Measurements from ENCODE around the gene GPR55. TPM values are rescaled to one million over a fixed set of nuclear protein-coding genes. Genes with fewer than 3 reads are reported as not detected.

Gene GPR55
- total RNA-seq, 1 donor from 2014 or later = not detected

DNA sequence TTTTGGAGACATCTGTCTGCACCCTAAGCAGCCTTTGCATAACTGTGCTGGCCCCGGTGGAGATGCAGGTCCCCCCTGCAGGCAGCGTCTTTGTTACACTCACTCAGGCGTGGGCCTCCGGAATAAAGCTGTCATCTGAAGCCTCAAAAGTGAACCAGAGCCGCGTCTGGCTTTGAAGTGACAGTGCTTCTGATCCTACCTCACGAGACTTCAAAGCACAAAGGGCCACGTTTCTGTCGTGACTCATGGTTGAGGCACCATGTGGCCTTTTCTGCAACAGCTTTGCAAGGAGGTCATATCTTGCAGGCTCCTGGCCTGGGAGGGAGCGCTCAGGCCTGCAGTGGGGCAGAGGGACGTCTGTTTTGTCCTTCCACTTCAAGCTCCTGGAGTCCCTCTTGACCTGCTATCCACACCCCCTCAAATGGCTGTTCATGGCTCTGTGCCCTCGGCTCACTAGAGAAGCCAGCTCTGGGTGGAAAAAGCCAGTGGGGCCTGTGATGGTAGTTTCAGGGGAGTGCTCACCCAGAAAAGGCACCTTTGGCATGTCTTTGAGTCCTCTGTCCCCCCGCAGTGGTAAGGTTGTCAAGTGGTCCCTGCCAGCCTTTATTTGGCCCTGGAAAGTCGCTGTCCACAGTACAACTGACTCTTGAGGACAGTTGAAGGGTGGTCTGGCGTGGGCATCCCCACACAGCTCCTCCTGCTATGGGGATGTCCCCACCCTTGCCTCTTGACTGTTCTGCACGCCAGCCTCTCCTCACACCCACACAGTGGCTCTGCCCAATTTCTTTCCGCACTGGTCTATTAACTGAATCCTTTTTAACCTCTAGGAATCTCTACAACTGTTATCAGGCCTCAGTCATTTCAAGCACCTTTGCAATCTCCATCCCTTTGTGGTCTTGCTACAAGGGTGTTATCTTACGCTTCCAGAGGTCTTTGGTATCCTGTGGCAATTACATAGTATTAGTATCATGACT, 19.3 kb downstream of the GPR55 start:
- FAIRE-seq (no peak), DNase-seq (ENCODE audit: low spot score in 2 of 2) (no peak)

DNA sequence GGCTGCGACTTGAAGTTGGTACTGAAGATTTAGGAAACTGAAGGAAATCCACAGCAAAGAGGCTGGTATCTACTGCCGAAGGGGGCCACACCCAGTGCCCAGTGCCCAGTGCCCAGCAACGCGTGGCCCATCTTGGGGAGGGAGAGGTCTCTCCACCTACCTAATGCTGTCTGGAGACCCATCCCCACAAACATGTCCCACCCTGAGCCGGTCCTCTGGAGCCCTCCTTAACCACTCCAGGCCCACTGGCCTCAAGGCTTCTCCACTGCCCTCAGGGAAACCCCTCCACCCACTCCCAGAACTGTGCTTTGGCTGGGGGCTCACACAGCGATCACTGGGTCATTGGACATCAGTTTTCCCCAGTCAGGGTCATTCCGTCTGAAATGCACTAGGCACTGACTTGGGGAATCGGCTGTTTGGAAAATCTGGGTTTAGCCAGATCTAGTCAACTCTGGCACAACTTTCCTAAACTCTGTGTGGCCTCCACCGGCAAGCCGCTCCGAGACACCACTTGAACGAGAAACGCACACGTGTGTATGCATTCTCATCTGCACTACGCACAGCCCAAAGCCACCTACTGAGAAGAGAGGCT, 20.1 kb downstream of the GPR55 start:
- DNase-seq (ENCODE audit: low spot score in 2 of 2) = no peak
- FAIRE-seq = no peak

DNA sequence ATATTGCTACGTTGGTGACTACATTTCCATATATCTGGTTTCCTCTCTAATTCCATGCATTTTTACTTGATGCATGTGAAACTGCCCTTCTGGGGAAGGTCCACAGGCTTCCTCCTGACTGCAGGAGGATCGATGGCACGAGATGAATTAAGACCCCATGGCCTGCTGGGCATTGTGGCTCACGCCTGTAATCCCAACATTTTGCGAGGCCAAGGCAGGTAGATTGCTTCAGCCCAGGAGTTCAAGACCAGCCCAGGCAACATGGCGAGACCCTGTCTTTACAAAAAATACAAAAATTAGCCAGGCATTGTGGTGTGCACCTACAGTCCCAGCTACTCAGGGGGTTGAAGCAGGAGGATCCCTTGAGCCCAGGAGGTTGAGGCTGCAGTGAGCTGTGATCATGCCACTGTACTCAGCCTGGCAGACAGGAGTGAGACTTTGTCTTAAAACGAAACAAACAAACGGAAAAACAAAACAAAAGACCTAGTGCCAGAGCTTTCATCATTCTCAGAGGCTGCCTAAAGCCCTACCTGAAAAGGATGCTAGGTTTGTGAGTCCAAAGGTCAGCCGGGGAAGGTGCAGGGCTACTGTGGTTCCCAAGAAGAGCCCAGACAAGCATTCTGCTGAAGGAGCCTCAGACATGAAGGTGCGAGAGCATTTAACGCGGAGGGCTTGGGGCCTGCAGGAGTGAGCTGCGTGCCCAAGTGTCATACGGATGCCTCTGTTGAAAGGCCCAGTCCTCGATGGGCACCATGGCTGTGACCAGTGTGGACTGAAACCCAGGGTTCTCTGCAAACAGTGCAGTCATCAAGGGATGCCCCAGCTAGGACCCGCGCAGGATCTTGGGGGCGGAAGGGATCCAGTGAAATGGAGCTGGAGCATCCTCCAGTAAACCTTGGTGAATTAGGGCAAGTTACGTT, 21.6 kb downstream of the GPR55 start:
- FAIRE-seq (no peak), DNase-seq (ENCODE audit: low spot score in 2 of 2) (no peak)

DNA sequence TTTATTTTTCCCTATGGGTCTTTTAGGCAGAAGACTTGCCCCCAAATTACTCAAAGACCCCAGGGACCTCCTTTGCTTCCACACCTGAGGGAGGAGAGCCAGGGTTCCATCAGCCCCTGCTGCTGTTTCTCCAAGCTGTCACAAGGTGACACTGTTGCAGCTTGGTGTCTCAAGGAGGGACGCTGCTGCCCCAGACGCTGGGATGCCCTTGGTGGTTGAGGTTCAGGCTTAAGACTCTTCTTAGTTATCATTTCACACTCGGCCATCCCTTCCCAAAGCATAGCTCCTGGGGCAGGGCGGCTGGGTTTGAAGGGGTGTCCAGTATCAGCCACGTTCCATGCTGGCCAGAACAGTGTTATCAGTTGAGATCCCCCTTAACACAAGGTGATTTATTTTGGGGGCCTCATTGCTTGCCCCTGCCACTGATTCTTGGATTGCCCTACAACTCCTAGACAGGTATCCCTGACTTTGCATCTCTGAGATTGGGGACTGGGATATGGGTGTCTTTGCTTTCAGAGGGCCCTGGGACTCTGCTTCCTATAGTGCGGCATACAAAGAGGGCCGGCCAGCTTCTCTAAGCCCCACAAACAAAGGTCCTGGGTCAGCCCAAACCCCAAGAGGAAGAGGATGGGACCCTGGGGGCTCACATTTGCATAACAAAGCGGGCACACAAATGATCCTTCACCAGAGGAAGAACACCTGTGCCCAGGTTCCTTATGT, 22.7 kb downstream of the GPR55 start:
- DNase-seq (ENCODE audit: low spot score in 2 of 2) (no peak), FAIRE-seq (no peak)

DNA sequence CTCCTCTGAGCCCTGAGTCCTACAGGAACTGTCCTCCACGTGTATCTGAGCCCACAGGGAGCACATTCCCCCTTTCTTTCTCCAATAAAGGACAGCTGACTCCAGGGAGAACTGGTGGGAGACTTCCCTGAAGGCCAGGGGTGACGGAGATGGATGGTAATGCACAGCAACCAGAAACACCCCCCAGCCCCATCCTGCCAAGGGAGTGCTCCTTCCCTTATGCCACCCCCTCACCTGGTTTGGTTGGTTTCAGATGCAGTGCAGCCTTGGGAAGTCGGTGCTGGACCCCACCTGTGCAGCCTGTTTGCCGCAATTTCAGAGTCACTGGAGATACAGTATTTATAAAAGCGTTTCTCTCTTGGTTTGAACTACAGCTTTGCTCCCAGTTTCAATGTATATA, 24.0 kb downstream of the GPR55 start:
- DNase-seq (ENCODE audit: low spot score in 2 of 2) (no peak), FAIRE-seq (no peak)

DNA sequence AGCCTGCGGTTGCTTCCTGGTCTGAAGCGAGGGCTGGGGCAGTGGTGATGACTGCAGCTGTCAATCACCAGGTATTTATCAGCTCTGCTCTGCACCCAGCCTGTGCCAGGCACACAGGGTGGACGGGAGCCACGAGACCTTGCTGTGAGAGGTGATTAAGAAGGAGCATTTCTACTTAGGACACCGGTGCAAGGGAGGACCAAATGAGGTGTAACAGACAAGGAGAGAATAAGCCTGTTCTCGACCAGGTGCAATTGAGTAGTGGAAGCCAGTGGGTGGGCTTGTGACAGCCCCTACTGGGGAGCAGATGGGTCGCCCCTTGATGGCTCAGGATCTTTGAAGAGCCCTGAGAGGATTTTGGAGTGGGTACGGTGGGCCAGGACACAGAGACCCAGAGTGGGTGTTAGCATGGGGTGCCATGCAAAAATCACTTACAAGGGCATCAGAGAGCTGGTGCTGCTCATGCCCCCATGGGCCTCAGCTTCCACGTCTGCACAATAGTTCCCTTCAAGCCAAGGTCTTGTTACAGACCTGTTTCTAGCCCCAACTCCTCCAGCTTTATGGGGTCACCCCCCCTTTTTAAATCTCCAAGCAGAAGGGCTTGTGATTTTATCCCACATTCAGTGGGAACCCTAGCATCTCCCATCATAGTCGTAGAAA, 24.6 kb downstream of the GPR55 start:
- FAIRE-seq (no peak), DNase-seq (ENCODE audit: low spot score in 2 of 2) (no peak)

DNA sequence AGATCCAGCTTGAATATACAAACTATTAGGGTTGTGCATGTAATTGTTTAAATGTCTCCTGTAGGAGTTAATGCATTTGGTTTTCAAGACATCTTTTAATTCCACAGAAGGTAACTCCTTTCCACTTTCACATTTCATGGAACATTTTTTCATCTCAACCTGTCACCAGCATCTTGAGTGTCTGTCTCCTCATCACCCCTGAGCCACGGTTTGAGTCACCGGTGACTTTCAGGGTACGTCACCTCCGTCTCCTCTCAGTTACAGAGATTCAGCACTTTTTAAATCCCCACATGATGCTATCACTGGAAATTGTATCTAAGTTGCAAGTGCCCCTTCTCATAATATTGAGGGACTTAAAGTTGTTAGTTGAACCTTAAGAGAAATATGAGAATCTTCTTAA, 25.3 kb downstream of the GPR55 start:
- no peak for FAIRE-seq
- no peak for DNase-seq (ENCODE audit: low spot score in 2 of 2)

DNA sequence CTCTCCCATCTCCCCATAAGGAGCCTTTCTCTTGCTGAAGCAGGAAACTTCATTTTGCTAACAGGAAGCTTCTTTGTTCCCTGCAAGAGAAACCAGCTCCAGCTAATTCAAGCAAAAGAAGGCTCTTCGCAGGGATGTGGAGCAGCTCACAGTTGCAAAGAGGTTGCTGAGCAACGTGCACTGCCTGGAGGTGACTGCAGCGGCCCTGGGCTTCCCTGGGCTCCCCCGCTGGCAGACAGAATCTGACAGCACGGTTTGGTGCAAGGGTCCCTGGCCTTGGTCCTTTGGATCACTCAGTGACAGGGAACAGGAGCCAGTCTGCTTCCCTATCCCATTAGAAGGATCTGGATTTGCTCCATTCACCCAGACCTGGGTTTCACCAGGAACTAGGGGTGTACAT, 25.8 kb downstream of the GPR55 start:
- FAIRE-seq = no peak

DNA sequence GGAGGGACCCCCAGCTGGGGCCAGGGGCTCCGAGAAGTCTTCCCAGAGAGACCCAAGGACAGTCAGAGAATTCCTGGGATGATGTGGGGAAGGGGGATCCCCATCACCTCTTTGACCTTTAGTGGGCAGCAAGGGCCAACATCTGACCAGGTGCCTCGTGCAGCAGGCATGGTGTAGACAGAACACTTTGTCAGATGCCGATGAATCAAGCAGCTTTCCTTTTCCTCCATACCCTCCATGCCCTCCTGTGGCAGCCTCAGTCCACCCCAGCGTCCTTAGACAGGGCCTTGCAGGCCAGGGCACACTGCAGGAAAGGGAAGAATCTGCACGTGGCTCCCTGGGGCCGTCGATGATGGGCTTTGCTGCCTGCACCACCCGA, 26.3 kb downstream of the GPR55 start:
- no peak for DNase-seq (ENCODE audit: low spot score in 2 of 2)
- no peak for FAIRE-seq

More for the DNA sequence above, 25.8 kb downstream of the GPR55 start:
- DNase-seq (ENCODE audit: low spot score in 2 of 2) = no peak

DNA sequence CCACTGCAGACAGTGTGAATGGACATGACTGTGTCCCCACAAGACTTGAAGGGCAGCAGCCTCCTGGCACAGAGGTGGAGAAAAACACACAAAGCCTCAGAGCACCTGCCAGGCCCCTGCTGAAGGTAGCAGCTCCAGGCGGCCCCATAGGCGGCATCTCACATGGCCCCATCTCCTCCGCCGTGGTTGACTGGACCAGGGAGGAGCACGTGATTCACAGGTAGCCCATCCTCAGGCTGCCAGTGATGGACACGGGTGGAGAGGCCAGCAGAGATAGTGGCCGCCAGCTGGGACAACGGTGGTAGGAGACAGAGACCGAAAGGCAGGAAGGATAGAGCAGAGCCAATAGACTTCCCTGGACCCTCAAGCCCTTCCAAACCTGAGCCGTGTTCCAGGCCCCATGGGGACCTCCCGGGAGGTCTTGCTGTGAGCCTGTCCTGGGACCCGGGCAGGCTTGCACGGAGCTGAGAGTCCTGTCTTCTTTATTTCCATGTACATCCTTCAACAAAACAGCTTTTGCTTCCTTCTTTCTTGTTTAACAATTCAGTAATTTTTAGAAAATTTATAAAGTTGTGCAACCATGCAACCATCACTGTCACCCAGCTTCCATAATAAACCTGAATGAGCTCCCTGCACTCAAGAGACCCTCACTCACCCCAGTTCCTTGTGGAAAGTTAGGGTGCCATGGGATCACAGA, 26.9 kb downstream of the GPR55 start:
- FAIRE-seq (no peak), DNase-seq (ENCODE audit: low spot score in 2 of 2) (no peak)

DNA sequence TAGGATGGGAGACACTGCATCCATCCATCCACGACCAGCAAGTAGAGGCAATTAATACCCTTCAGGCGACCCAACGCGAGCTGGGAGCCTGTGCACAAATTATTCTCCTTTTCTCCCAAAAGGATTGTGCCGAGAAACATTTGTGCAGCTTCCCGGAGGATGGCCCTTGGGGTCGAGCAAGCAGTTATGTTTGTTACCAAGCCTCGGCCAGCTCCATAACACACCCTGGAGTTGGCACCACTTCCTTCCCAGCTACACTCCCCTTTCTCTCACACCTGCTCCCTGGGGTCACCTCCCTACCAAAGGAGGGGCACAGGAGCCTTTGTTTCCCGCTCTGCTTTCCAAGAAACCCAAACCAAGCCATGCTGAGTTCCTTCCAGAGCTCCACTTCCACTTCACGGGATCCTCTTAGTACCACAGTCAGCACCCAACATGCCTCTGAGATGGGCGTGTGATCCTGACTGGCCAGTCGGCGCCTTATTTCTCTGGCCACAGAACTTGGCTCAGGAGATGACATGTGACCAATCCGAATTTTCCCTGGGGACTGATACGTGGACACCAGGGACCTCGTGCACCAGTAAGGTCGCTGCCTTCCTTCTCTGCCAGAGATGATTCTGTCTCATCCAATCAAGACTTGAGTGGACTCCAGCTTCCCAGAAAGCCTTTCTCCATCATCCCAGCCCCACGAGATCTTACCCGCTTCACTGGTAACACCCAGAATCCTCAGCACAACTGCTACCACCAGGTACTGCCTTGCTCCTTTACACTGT, 28.5 kb downstream of the GPR55 start:
- FAIRE-seq (no peak), DNase-seq (ENCODE audit: low spot score in 2 of 2) (no peak)

DNA sequence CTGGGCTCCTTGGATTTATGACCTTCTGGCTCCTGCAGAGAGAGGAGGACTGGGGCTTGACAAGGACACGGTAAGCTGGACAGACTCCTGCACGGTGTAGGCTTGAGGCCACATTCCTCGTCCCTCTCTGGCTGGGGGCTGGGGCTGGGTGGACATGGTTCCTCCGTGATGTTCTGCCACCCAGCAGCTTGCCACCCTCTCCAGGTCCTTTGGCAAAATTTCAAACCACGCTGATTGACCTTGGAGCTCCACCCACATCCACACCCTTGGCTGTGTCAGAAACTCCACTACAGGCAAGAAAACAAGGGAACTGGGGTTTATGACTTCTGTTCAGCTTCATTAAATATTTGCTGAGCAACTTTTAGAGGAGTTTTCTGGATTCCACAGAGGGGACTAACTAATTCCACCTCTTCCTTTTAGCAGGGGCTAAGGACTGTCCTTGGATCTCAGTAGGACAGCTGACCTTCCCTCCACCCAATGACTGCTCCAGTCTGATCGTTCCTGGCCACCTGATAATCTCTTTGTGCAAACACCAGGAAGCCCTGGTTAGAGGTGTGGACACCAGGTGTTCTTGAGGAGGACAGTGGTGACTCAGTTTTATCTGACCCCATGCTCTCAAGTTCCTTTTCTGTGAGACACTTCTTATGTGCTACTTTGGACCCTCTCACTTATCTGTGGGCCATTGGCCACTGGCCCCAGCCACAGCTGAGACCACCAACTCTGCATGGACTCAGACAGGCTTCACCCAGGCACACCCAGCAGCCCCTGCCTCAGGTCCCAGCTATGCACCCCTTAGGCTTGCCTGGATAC, 29.3 kb downstream of the GPR55 start:
- no peak for DNase-seq (ENCODE audit: low spot score in 2 of 2)
- FAIRE-seq = no peak

DNA sequence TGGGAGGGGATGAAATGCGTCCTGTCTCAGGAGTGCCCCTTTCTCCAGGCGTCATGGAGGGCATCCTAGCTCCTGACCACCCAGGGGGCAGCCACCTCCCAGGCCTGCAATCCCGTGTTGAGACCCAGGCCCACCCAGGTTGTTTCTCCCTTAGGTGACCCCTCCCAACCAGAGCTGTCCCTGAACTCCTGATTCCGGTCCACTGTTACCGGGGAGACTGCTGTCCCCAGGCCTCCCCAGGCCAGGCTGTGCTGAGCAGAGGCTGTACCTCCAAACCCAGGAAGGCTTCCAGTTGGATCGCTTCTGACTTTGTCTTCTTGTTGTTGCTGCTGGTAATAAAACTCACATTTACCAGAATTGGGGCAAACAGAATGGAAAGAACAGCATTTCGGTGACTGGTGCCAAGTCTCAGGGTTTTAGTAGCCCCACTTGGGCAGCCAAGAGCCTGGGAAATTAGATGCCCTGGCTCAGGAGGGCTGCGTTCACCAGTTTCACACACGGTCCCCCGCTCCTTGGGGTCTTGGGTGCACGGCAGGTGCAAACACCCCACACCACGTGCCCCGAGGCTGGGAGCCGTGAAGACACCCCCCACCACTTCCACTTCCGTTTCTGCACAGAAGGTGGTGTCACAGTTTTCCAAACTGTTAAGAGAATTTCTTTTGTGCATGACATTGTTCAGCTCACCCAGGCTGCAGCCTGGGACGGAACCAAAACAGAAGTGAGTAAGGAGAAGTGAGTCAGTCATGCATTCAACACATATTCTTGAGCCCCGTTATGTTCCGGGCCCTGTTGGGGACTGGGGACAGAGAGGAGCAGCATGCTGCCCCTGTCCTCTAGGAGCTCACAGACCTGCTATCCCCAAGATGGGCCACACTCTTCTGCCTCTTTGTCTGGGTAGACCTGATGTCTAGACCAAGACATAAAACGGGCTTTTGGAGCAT, 30.9 kb downstream of the GPR55 start:
- DNase-seq (ENCODE audit: low spot score in 2 of 2) (no peak), FAIRE-seq (no peak)

DNA sequence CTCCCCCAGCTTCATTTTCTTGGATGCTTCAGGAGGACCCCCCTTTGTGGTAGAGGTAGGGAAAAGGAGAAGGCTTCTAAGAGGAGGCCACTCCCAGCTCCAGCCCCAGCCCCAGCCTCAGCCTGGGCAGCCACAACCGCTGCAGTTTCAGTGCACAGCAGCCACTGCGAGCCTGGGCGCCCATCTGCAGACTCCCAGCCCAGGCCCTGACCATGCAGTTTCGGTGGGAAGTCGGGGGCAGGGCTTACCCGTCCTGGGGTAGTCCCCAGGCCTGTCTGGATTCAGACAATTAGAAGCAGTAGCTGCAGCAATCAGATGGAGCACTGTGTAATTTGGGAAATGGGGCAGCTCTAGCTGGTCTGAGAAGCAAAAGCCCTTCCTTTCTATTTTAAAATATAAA, 31.7 kb downstream of the GPR55 start:
- no peak for DNase-seq (ENCODE audit: low spot score in 2 of 2)
- FAIRE-seq = no peak

DNA sequence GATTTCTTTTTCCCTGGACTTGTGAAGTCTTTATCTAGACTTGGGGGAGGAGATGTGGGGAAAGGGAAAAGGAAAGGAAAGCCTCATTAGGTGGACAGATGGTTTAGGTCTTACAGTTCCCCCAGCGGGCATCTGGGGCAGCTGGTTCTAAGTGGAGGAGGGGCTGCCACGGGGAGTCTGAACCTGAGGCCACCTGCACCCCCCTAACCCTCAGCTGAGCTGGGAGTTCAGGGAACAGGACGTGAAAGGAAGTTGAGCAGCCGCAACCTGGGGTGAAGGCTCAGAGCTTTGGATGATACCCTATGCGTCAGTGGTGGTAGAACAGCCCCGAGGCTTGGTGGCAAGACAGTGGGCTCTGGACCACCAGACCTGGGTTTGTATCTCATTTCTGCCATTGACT, 33.5 kb downstream of the GPR55 start:
- no peak for DNase-seq (ENCODE audit: low spot score in 2 of 2)
- FAIRE-seq = no peak

DNA sequence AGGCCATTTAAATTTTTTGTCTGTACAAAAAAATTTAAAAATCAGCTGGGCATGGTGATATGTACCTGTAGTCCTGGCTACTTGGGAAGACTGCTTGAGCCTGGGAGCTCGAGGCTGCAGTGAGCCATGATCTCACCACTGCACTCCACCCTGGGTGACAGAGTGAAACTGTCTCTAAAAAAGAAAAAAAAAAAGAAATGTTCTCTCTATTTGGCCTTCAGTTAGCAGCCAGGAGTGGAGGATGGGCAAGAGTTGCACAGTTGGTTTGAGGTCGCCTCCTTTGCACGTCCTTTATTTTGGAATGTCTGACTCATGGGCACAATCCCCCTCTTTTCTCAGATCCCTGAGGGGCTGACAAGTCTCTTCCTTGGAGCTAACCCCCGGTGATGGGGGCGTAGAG, 34.0 kb downstream of the GPR55 start:
- DNase-seq (ENCODE audit: low spot score in 2 of 2) (no peak), FAIRE-seq (no peak)

DNA sequence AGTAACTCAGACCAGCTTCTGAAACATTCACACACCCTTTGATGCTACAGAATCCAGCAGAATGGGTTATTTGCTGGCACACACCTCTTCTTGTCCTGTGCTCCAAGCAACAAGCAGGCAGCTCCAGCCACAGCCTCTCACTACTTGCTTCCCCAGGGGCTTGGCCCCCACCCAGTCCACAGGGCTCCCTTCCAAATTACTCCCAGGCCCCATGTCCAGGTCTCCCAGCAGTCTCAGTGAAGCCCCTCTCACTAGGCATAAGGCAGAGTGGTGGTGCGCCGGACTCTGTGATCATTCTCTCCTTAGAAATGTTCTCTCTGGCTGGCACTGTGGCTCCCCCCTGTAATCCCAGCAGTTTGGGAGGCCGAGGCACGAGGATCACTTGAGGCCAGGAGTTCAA, 34.4 kb downstream of the GPR55 start:
- DNase-seq (ENCODE audit: low spot score in 2 of 2) = no peak
- FAIRE-seq = no peak

All from frontal cortex (tissue), 4 donors.